GM19455 (cell line): ENCODE data around the gene TRPV6.

Source experiments
- ATAC-seq: cut with Tn5 transposase; IDR thresholded peaks from one replicate; pipeline ENCODE4 v1.9.1; 2021; ENCODE audit not compliant: unreplicated experiment

TRPV6 gene

DNA sequence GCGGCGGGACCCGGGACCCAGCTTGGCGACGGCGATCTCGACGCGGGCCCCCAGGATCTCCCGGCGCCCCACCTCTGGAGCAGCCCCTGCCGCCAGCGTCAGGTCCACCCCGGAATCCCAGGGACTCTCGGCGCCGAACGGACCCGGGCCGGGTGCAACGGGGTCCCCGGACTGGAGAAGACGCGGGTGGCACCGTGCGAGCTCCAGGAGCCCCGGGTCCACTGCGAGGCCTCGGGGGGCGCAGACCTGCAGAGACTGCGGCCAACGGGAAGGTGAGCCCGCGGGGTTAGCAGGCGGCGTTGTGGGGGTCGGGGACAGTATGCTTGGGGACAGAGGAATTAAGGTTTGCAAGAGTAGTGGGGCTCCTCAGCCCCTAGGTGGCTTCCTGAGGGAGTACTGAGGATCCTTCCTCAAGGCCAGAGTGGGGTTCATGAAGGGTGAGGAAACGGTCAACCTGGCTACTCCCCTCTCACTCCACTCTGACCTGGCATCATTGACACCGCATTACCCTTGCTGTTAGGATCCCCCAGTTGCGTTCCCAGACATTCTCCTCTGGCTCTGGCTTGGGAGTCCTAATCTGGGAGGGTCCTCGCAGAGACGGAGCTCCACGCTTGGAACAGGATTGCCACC lies 30.3 kb downstream of the TRPV6 start:
- ATAC-seq: peak; percentile 4

DNA sequence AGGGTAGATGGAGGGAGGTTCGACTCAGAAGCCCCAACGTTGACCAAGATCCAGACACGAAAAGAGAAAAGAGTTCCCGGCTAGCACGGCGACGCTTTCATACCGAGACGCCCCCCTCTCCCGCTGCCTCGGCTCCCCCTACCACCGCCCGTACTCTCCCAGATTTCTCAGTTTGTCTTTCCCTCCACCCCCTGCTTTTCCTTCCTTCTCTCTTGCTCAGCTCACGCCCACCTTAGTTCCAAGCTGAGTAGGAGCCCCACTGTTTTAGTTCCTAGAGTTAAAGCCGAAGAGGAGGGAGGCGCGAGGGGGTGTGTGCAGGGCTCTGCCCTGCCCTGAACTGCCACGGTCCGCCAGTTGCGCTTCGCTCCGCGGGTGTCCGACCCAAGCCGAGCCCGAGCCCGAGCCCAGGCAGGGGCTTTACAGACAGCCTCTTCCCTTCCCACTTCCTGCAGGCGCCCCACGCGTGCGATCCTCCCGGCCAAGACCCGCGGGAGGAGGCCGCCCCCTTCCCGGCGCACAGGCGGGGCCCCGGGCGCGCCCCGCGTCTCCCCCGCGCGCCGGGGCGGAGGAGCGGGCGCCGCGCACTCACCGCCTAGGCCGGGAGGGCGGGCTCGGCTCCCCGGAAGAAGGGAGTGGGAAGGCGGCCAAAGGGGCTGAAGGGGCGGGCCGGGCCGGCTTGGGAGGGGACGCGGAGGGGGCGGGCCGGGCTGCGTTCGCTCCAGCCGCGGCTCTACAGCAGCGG lies 31.0 kb downstream of the TRPV6 start, which contains the start of gene EPHB6:
Gene EPHB6 (plus strand): TSS at position 705 of the 742 bp plus-strand sequence. CDS start 8,152 bp downstream, outside the sequence.
- ATAC-seq: peak; percentile 63

DNA sequence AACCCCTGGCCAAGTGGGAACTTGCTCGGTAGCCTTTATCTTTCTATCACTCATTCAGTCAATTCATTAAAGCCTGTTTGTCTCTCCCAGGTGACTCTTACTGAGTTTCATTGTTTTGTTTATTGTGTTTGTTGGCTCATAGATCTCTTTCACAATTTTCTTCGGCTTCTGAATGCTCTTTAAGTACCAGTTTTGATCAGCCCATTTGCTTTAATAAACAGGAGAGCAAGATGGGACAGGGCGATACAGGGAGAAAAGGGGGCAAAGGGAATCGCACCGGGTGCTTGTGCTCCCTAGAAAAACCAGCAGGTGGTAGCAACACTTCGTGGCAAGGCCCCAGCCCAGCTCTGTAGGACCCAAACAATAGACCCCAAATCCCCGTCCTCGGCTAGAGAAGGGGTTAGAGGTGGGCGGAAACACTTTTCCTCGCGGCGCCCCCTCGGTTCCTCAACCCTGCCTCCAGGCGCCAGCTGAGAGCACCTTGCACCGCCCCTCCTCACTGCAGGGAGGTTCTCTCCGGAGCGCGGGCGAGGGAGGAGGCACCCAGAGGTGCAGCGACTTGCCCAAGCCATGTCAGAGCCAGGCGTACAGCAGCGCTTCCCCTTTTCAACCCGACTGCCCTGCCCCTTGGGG lies 31.7 kb downstream of the TRPV6 start:
- ATAC-seq: peak; percentile 84

DNA sequence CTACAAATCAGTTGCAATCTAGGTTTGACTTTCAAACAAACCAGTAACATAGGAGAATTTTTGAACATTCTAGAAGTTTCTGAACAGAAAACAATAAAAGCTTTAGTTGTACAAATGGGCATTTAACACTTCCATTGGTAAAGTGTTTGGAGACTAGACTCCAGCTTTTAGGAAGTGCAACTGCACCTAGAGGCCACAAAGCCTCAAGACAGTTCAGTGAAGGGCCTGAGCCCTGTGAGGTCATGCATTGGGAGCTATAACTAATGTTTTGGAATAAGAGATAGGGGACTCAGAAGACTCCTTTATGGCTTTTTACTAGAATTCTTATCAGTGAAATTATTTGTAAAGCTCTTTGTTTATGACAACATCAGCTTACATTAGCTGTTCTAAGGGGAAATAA lies 33.6 kb downstream of the TRPV6 start:
- no peak for ATAC-seq

DNA sequence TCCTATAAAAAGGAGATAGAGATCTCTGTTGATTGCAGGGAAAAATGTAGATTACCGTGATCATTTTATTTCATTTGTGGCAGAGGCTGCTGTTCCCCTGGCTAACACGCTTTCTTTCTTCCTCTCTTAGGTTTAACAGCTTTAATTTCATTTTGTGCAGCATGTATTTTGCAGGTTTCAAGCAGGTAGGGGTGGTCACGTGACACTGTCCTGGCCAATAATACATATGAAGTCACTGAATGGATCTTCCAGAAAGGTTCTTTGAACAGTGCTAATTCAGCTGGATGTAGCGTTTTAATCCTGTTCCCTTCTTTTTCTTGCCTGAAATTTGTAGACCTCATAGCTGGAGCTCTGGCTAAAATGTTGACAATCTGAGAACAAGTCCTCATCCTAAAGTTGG lies 34.3 kb downstream of the TRPV6 start:
- ATAC-seq: no peak

DNA sequence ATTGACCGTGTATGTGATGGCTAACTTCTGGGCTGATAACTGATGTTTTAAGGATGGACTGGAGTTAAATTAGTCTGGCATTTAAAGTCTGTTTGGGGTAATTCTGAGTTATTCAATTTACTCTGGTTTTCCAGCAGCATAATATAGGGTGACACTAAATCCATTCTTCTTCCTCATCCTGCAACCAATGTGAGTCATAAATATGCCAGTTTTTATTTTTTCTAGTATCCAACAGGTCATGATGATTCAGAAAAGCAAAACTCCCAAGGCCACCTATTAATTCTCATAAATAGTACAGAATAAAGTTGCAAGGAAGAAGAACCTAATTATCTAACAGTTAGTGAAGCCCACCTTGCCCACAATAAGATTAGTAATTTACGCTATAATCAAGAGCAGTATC lies 38.2 kb downstream of the TRPV6 start:
- ATAC-seq: no peak

DNA sequence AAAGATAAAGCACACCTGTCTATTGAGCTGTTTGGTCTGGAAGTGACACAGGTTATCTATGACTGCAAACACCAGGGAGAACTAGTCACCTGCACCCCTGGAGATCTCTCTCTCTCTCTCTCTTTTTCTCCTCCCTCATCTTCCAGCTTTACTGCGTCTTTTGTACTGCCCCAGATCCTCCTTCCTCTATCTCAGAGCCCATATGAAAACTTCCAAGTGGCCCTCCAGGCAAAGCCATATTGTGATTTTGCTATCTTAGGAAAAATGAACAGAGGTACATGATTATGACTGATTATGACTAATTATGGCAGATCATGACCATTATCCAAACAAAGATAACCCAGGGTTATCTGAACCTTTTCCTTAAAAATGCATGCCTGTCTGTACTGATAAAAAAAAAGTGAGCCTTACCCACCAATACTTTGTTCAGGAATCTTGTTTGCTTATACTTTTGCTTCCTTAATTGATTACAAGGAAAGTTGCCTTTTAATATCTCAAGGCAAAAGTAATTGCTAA lies 43.2 kb downstream of the TRPV6 start:
- no peak for ATAC-seq

DNA sequence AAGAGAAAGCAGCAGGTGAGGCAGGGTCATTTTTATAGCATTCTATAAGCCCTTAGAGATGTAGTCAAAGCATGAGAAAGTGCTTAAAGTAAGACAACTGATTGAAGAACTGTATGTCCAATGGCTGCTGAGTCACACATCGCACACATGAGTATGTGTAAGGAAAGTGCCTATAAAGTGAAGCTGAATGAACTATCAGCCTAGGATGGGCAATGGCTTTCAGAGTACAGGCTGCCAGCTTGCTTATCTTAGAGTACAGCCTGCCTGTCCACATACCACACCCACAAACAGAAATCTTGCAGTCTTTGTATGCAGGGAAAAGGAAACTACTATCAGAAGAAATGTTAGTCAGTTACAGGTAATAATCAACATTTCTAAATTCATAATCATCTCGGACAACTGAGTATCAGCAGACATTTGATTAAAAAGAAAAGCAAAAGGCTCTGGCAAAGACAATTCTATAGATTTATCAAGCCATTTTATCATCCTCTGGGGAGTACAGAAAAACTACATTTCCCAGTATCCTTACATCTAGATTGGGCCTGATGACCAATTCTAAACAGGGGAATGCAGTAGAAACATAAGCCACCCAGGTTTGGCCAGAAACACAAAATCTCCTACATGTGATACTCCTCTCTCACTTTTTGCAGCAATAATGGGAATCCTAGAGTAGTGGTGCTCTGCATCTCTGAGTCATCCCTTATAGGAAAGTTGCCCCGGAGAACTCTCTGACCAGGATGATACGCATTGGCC lies 46.9 kb downstream of the TRPV6 start:
- no peak for ATAC-seq

DNA sequence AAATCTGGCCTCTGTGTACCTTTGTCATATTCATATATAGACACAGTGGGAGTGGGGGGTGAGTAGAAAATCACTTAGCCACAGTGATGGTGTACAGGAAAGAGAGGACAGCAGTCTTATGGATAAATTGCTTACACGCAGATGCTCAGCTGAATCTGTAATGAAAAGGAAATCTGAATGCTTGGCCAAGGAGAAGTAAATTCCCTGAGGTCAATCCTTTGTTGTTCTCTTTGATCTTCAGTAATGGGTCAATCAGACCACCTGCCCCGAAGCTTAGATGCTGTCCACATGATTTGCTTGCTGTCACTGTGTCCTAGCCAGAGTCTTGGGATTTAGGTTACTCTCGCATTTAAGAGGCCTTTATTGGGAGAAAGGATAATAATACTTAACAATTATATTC lies 49.1 kb downstream of the TRPV6 start:
- ATAC-seq: no peak

DNA sequence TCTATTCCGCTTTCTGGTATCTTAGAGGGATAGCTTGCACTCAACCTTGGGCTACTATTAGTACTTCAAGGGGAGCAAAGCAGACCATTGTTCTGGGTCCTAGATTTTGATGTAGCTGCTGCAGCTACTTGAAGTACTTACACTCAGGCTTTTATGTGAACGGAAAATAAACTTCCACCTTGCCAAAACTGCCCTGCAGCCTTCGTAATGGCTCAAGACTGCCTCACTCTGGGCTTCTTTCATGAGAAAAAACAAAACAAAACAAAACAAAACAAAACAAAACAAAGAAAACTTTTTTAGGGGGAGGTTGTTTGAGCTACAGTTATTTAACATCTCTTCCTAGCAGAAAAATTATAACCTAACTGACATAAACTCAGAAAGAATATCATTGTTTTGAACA lies 50.1 kb downstream of the TRPV6 start:
- ATAC-seq: no peak

DNA sequence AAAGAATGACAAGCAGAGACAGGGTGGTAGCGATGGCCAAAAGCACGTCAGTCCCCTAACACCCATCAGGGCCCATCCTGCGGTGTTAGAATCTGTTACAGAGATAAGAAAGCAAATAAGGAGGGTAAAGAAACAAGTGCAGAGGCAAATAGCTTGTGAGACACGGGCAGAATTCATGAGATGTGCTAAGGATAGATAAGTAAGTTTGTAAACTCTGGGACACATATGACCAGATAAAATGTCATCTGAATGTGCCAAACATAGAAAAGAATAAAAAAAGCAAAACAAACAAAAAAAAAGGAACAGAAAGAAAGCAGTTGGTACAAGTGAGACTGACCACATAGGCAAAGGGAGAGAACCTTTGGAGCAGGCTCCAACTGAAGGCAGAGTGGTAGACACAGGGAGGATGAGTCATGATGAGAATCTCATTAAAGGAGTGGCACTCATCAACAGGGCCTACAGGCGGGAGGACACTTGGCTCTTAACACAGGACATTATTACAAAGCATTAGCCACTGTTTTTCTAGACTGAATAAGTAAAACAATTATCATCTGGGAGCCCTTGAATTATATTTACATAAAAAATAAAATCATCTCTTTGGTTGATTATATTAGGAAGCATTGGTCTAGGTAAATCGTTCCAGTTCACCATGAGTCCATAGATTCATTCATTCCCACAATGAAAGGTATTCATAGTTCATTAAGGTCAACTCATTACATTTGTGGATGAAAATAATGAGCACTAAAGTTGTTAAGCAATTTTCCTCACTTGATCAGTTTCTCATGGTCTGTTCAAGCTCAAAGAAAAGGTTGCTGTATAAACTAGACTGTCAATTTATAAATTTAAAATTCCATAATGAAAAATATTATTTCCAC lies 52.1 kb downstream of the TRPV6 start:
- ATAC-seq: no peak

DNA sequence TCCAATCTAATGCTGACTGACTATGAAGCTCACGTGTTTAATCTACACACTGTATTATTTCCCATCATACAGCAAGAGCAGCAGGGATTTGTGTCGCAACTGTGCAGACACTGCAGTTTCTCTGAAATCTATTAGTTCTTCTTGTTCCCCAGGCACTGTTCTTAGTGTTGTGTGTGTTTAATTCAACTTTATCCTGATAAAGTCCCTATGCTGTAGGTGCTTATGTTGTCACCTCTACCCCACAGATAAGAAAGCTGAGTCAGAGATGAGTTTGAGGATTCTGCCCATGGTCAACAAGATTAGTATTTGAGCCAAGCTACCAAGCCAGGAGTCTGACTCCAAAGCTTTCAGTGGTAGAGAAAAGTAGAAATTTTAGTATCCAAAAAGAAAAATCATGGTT lies 53.1 kb downstream of the TRPV6 start:
- no peak for ATAC-seq

DNA sequence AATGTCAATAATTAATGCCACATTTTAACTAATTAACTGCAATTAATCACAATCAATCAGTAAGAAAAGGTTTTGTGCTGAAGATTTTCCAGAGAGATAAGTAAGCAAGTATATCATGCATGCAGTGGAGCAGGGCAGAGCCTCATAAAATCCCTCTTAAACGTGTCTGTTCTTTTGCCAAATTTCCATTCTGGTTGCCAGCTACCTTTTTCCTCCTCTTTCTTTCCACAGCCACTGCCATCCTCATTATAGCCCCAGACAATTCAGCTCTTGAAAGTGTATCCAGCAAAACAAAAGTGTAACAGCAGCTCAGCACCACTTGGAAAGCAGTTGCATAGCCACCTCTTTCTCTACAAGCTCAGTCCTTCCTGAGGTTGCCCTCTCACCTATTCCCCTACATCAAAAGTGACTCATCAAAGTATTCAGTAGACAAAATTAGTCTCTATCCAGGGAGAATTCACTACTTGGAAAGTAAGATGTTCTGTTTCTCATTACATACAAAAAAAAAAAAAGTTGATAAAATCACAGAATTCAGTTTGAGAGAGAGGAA lies 57.5 kb downstream of the TRPV6 start:
- ATAC-seq: no peak

DNA sequence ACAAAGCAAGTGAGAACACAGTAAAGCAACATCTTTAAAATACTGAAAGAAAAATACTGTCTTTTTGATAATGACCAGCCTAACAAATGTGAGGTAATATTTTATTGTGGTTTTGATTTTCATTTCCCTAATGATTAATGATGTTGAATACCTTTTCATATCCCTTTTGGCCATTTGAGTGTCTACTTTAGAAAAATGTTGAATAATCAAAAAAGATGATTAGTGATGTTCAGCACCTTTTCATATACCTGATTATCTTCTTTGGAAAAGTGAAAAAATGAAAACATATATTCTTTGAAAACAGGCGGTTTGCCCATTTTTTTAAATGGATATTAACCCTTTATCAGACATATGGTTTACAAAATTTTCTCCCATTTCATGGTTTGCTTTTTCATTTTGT lies 62.8 kb downstream of the TRPV6 start:
- ATAC-seq: no peak
